ENCODE results near the gene TUBA1C.

DNA sequence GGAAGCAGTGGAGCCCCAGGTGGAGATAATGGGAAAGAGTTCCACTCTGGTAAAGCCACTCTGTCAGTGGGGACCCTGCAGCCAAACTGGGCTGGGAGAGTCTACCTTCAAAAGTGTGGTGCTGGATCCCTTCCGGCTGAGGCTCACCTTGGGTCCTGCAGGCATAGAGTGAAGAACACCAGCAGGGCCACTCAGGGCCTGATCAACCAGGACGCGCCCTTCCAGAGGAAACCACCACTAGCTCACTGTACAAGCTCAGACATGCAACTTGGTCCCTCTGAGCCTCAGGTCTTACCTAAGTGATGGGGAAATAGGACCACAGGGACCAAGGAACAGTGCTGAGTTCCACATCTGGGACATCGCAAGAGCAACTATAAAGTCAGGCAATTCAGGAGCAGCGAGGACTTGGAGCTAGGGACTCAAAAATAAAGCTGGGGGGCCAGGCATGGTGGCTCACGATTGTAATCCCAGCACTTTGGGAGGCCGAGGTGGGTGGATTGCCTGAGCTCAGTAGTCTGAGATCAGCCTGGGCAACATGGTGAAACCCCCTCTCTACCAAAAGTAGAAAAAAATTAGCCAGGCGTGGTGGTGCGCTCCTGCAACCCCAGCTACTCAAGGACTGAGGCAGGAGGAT is 24.2 kb downstream of the TUBA1C start:
- TF ChIP-seq, protein P1, sequence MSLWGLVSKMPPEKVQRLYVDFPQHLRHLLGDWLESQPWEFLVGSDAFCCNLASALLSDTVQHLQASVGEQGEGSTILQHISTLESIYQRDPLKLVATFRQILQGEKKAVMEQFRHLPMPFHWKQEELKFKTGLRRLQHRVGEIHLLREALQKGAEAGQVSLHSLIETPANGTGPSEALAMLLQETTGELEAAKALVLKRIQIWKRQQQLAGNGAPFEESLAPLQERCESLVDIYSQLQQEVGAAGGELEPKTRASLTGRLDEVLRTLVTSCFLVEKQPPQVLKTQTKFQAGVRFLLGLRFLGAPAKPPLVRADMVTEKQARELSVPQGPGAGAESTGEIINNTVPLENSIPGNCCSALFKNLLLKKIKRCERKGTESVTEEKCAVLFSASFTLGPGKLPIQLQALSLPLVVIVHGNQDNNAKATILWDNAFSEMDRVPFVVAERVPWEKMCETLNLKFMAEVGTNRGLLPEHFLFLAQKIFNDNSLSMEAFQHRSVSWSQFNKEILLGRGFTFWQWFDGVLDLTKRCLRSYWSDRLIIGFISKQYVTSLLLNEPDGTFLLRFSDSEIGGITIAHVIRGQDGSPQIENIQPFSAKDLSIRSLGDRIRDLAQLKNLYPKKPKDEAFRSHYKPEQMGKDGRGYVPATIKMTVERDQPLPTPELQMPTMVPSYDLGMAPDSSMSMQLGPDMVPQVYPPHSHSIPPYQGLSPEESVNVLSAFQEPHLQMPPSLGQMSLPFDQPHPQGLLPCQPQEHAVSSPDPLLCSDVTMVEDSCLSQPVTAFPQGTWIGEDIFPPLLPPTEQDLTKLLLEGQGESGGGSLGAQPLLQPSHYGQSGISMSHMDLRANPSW (CRISPR knock-in tag; conservative IDR thresholded peaks at IDR 0.05; ENCODE audit: low read depth), result no peak
- TF ChIP-seq, protein P2, sequence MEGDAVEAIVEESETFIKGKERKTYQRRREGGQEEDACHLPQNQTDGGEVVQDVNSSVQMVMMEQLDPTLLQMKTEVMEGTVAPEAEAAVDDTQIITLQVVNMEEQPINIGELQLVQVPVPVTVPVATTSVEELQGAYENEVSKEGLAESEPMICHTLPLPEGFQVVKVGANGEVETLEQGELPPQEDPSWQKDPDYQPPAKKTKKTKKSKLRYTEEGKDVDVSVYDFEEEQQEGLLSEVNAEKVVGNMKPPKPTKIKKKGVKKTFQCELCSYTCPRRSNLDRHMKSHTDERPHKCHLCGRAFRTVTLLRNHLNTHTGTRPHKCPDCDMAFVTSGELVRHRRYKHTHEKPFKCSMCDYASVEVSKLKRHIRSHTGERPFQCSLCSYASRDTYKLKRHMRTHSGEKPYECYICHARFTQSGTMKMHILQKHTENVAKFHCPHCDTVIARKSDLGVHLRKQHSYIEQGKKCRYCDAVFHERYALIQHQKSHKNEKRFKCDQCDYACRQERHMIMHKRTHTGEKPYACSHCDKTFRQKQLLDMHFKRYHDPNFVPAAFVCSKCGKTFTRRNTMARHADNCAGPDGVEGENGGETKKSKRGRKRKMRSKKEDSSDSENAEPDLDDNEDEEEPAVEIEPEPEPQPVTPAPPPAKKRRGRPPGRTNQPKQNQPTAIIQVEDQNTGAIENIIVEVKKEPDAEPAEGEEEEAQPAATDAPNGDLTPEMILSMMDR (IDR thresholded peaks at IDR 0.05), result no peak
- no peak for TF ChIP-seq TEAD1 (CRISPR knock-in tag; IDR thresholded peaks at IDR 0.05)

Measured in WTC11 (cell line).